HCT116 (cell line): ENCODE results near the gene ZNF331. TPM values are rescaled to one million over a fixed set of nuclear protein-coding genes. Genes with fewer than 3 reads are reported as not detected.

ENCODE experiments used
- ATAC-seq: fragments of 200-7000 bp; cut with Tn5 transposase; 2 replicates; pipeline ENCODE4 v1.9.1; 2020; ENCODE audit warnings: mild to moderate bottlenecking, moderate library complexity
- BruUV-seq: library from RNA; stranded (reverse); fragments of 400-500 nt; replicated peaks from 2 replicates; lab custom pipeline; 2021; lab: Mats Ljungman, UMichigan
- CTCF ChIA-PET: fragments of 300-600 bp; sonication (Branson Sonifier 250); formaldehyde crosslinking; loops from one replicate; lab custom pipeline; 2021; ENCODE audit warnings: antibody characterized with exemption; lab: Charles Lee
- POLR2A ChIA-PET: fragments of 300-600, 350-600 bp; sonication (Branson Sonifier 250); formaldehyde crosslinking; loops from one replicate; lab custom pipeline; 2021; ENCODE audit warnings: antibody characterized with exemption; lab: Charles Lee
- RAD21 ChIA-PET, 2 experiments: fragments of 300-600 bp; sonication (Branson Sonifier 250); formaldehyde crosslinking; loops; one replicate each; lab custom pipeline; 2023; ENCODE audit warnings: low total read pairs in 2 of 2; ENCODE audit not compliant: uncharacterized antibody in 2 of 2, unreplicated experiment in 2 of 2, low non-redundant PET in 1 of 2; lab: Charles Lee
- DNase-seq: peaks from one replicate; pipeline ENCODE4 v3.0.0-alpha.2; 2010; ENCODE audit warnings: low read depth, low spot score
- H2AFZ ChIP-seq: fragments of 200-600 bp; shearing (Covaris generic), sonication (generic); 2 replicates; pipeline ENCODE4 v1.6.1; 2017; ENCODE audit warnings: low read depth, mixed run types, mixed read lengths, antibody characterized with exemption, low read length; ENCODE audit not compliant: poor library complexity, severe bottlenecking
- H3K27ac ChIP-seq: 2 replicates; pipeline ENCODE4 v1.5.1; 2012; ENCODE audit warnings: low read depth, low read length
- H3K27me3 ChIP-seq: fragments of 200-600 bp; sonication (generic); 2 replicates; pipeline ENCODE4 v1.6.1; 2016; ENCODE audit warnings: mixed run types, low read length, mixed read lengths; ENCODE audit not compliant: insufficient read depth
- H3K36me3 ChIP-seq, 2 experiments: fragments of 200-500 bp in 1 of 2; fragments of 200-600 bp in 1 of 2; sonication (Bioruptor generic) in 1 of 2; sonication (generic) in 1 of 2; 2 replicates each; pipeline versions ENCODE4 v1.5.1 to v1.6.1; 2014 to 2016; ENCODE audit warnings: low read length in 2 of 2, inconsistent platforms in 1 of 2, mixed read lengths in 1 of 2, mixed run types in 1 of 2; ENCODE audit not compliant: insufficient read depth in 2 of 2, control insufficient read depth in 1 of 2
- H3K4me1 ChIP-seq, 2 experiments: fragments of 200-600 bp in 1 of 2; sonication (generic) in 1 of 2; 2 replicates each; pipeline versions ENCODE4 v1.5.1 to v1.6.1; 2012 to 2017; ENCODE audit warnings: low read length in 2 of 2, inconsistent platforms in 1 of 2, mild to moderate bottlenecking in 1 of 2, mixed read lengths in 1 of 2, mixed run types in 1 of 2, moderate library complexity in 1 of 2; ENCODE audit not compliant: insufficient read depth in 2 of 2, control insufficient read depth in 1 of 2
- H3K4me2 ChIP-seq: fragments of 200-600 bp; sonication (generic); 2 replicates; pipeline ENCODE4 v1.6.1; 2017; ENCODE audit warnings: mixed run types, low read length, mixed read lengths
- H3K4me3 ChIP-seq, 2 experiments: fragments of 200-600 bp in 1 of 2; sonication (generic) in 1 of 2; replicated peaks in 1 of 2; 2 replicates each; pipeline ENCODE4 v1.5.1; 2011 to 2016; ENCODE audit warnings: low read length in 2 of 2, control low read depth in 1 of 2, low read depth in 1 of 2, mild to moderate bottlenecking in 1 of 2, mixed read lengths in 1 of 2, mixed run types in 1 of 2
- H3K79me2 ChIP-seq: fragments of 200-600 bp; sonication (generic); 2 replicates; pipeline ENCODE4 v1.6.1; 2017; ENCODE audit warnings: mild to moderate bottlenecking, mixed run types, low read length, moderate library complexity, mixed read lengths; ENCODE audit not compliant: insufficient read depth
- H3K9ac ChIP-seq: fragments of 200-600 bp; sonication (generic); 2 replicates; pipeline ENCODE4 v1.6.1; 2016; ENCODE audit warnings: low read length, mixed read lengths
- H3K9me2 ChIP-seq: fragments of 200-600 bp; sonication (generic), shearing (Covaris generic); 2 replicates; pipeline ENCODE4 v1.6.1; 2017; ENCODE audit warnings: mixed run types, mild to moderate bottlenecking, moderate library complexity; ENCODE audit not compliant: insufficient read depth
- H3K9me3 ChIP-seq, 2 experiments: fragments of 200-500 bp in 1 of 2; fragments of 200-600 bp in 1 of 2; sonication (Bioruptor generic) in 1 of 2; sonication (generic) in 1 of 2; 2 replicates each; pipeline ENCODE4 v1.6.1; 2014 to 2017; ENCODE audit warnings: low read length in 2 of 2, mixed read lengths in 2 of 2, inconsistent platforms in 1 of 2, low read depth in 1 of 2, mild to moderate bottlenecking in 1 of 2, mixed run types in 1 of 2, moderate library complexity in 1 of 2; ENCODE audit not compliant: control insufficient read depth in 1 of 2, insufficient read depth in 1 of 2
- H4K20me1 ChIP-seq: fragments of 200-600 bp; sonication (generic), shearing (Covaris generic); 2 replicates; pipeline ENCODE4 v1.6.1; 2017; ENCODE audit warnings: mixed run types, mild to moderate bottlenecking, moderate library complexity; ENCODE audit not compliant: insufficient read depth
- ATF3 ChIP-seq: IDR thresholded peaks from 2 replicates; pipeline ENCODE4 v1.6.1; 2012
- CEBPB ChIP-seq: IDR thresholded peaks from 2 replicates; pipeline ENCODE4 v1.6.1; 2012; ENCODE audit warnings: low read depth
- CTCF ChIP-seq, 3 experiments: fragments of 200-600 bp in 1 of 3; sonication (generic) in 1 of 3; IDR thresholded peaks in 2 of 3; conservative IDR thresholded peaks in 1 of 3; 2 replicates each; pipeline ENCODE4 v1.5.1; 2012 to 2017; ENCODE audit warnings: low read depth in 2 of 3, low read length in 2 of 3, antibody characterized with exemption in 1 of 3, borderline replicate concordance in 1 of 3, control low read depth in 1 of 3, mild to moderate bottlenecking in 1 of 3, mixed read lengths in 1 of 3, mixed run types in 1 of 3, moderate library complexity in 1 of 3; ENCODE audit not compliant: insufficient read depth in 1 of 3
- EGR1 ChIP-seq: IDR thresholded peaks from 2 replicates; pipeline ENCODE4 v1.6.1; 2012; ENCODE audit warnings: low read depth
- ELF1 ChIP-seq: IDR thresholded peaks from 2 replicates; pipeline ENCODE4 v1.6.1; 2012; ENCODE audit warnings: low read depth, borderline replicate concordance
- EZH2 ChIP-seq: fragments of 200-600 bp; sonication (generic); IDR thresholded peaks from 2 replicates; pipeline ENCODE4 v1.6.1; 2017; ENCODE audit warnings: antibody characterized with exemption, mixed run types
- FOSL1 ChIP-seq: IDR thresholded peaks from 2 replicates; pipeline ENCODE4 v1.6.1; 2012; ENCODE audit warnings: low read depth
- JUND ChIP-seq: IDR thresholded peaks from 2 replicates; pipeline ENCODE4 v1.6.1; 2012
- MAX ChIP-seq: IDR thresholded peaks from 2 replicates; pipeline ENCODE4 v1.6.1; 2012
- POLR2AphosphoS5 ChIP-seq: IDR thresholded peaks from 2 replicates; pipeline ENCODE4 v1.6.1; 2011; ENCODE audit warnings: mild to moderate bottlenecking, low read depth, low read length, moderate library complexity
- RAD21 ChIP-seq: IDR thresholded peaks from 2 replicates; pipeline ENCODE4 v1.6.1; 2012; ENCODE audit warnings: low read depth, mild to moderate bottlenecking
- SIN3A ChIP-seq: IDR thresholded peaks from 2 replicates; pipeline ENCODE4 v1.6.1; 2012; ENCODE audit warnings: low read depth
- SP1 ChIP-seq: IDR thresholded peaks from 2 replicates; pipeline ENCODE4 v1.6.1; 2012; ENCODE audit warnings: low read depth
- SRF ChIP-seq: IDR thresholded peaks from 2 replicates; pipeline ENCODE4 v1.6.1; 2012; ENCODE audit warnings: low read depth
- YY1 ChIP-seq: IDR thresholded peaks from 2 replicates; pipeline ENCODE4 v1.6.1; 2011; ENCODE audit warnings: low read length, low read depth, moderate library complexity, mild to moderate bottlenecking; ENCODE audit not compliant: insufficient replicate concordance; ENCODE audit errors: extremely low read depth
- ZNF274 ChIP-seq: fragments of 200-500 bp; sonication (Bioruptor generic); IDR thresholded peaks from 2 replicates; pipeline ENCODE4 v1.6.1; 2014; ENCODE audit warnings: mild to moderate bottlenecking, low read depth, low read length, inconsistent platforms
- intact Hi-C: fragments of 100-400 bp; cut with micrococcal nuclease; formaldehyde crosslinking; loops from 2 replicates; pipeline ENCODE4 v1.10.0; 2022
- total RNA-seq: library from RNA; stranded (reverse); gene quantifications from one replicate; pipeline ENCODE4 v1.2.1, GENCODE V29; 2021; ENCODE audit not compliant: unreplicated experiment

Gene ZNF331
- total RNA-seq, 1 experiment from 2014 or later = 0.59 TPM

- TF ChIP-seq JUND = no peak
- TF ChIP-seq SIN3A = no peak
- no peak for TF ChIP-seq YY1
- TF ChIP-seq EZH2 = no peak
- no peak for TF ChIP-seq SP1
- no peak for TF ChIP-seq ATF3
- no peak for TF ChIP-seq FOSL1
- TF ChIP-seq RAD21 = no peak
- TF ChIP-seq SRF = no peak
- TF ChIP-seq CEBPB = no peak
- no peak for TF ChIP-seq MAX
- TF ChIP-seq POLR2AphosphoS5 = no peak
- no peak for TF ChIP-seq ZNF274
- TF ChIP-seq CTCF (IDR thresholded peaks at IDR 0.05 in 2 of 3, conservative IDR thresholded peaks at IDR 0.05 in 1 of 3; ENCODE audit: borderline replicate concordance in 1 of 3, insufficient read depth in 1 of 3, low read depth in 2 of 3, low read length in 2 of 3) = no peak
- no peak for TF ChIP-seq EGR1
- TF ChIP-seq ELF1 = no peak
- H3K27ac ChIP-seq = no peak overlapping the region
- DNase-seq = no peak
Measured at GRCh38 chr19:53553865-53554791, 16.2 kb downstream of the ZNF331 start.

More at GRCh38 chr19:53553865-53554791, 16.2 kb downstream of the ZNF331 start:
- Histone ChIP-seq H3K4me1 (no peaks in the 10 kb centered on the region), H3K79me2 (no peaks in the 10 kb centered on the region), H3K9ac (no peak overlapping the region), H3K4me3 (no peak overlapping the region), H3K4me2 (no peak overlapping the region), H3K9me3 (peaks cover 0 to 13% of the 10 kb centered on the region in 2 experiments; a peak in 2 of 4 replicates), H3K9me2 (no peaks in the 10 kb centered on the region), H3K36me3 (no peaks in the 10 kb centered on the region), H3K27me3 (no peaks in the 10 kb centered on the region), H4K20me1 (no peaks in the 10 kb centered on the region), H2AFZ (no peak overlapping the region)
- ChIA-PET CTCF (no interaction called here), POLR2A (no interaction called here), RAD21 (no interaction called here)
- ATAC-seq = no peak
- intact Hi-C loops = no loop called here
- BruUV-seq = no TSS peak
